Brain microvascular endothelial cell (primary cell): ENCODE data around the gene PLIN3.

ENCODE experiments used
- DNase-seq: peaks from one replicate; pipeline ENCODE4 v3.0.0-alpha.2; 2020
- H3K27ac ChIP-seq: fragments of 250-450 bp; sonication (Bioruptor Pico); 2 replicates; pipeline ENCODE4 v1.5.1; 2020; ENCODE audit warnings: mild to moderate bottlenecking, moderate library complexity
- H3K27me3 ChIP-seq: fragments of 250-450 bp; sonication (Bioruptor Pico); replicated peaks from 2 replicates; pipeline ENCODE4 v1.5.1; 2020; ENCODE audit warnings: mild to moderate bottlenecking
- H3K36me3 ChIP-seq: fragments of 250-450 bp; sonication (Bioruptor Pico); replicated peaks from 2 replicates; pipeline ENCODE4 v1.5.1; 2020; ENCODE audit warnings: mild to moderate bottlenecking
- H3K4me3 ChIP-seq: 2 replicates; pipeline ENCODE4 v1.5.1; 2011; ENCODE audit warnings: low read depth, mild to moderate bottlenecking, control low read depth, low read length, moderate library complexity
- in situ Hi-C: cut with HindIII; loops from 2 replicates; pipeline ENCODE4 v1.10.0; 2017; ENCODE audit warnings: low sequenced_read_pairs, low pct_ligation_motif_present
- TF ChIP-seq, protein P1 (sequence below): IDR thresholded peaks from 2 replicates; pipeline ENCODE4 v1.5.1; 2011; ENCODE audit warnings: low read depth, mild to moderate bottlenecking, moderate library complexity, low read length, control low read depth, inconsistent platforms; ENCODE audit errors: missing control alignments

Gene PLIN3

DNA sequence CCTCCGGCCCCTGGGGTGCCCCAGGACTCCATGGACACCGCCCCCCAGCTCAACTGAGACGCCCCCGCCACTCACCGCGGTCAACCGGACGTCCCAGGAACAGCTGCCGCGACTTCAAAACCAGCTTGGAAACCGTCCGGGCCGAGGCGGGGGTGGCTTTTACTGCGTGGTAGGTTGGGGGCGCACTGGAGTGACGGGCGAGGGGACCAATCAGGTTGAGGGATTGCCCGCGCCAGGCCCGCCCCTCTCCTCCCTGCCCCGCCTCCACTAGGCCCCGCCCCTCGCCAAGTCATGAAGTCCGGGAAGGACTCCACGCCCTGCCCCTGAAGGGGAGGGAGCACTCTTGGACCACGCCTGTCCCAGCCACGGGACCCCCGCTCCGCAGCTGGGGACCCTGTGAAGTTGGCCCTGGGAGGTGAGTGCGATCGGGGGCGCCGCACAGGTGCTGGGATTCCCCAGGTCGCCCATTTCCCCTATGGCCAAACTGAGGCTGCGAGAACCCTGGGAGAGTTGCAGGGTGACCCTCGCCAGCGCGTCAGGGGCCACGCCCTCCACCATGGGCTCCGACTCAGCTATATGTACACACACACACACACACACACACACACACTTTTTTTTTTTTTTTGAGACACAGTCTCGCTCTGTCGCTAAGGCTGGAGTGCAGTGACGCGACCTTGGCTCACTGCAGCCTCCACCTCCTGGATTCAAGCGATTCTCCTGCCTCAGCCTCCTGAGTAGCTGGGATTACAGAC lies at the start of gene PLIN3:
Gene PLIN3 (minus strand): TSS at position 134 of the 752 bp plus-strand sequence. CDS start 6,273 bp downstream, outside the sequence.
- H3K36me3 ChIP-seq = peaks cover 9% of the 10 kb centered on the region
- peak; percentile 96 for DNase-seq
- in situ Hi-C loops = no loop called here
- H3K4me3 ChIP-seq = peak within 1 kb of the TSS; percentile 79
- TF ChIP-seq, protein P1, sequence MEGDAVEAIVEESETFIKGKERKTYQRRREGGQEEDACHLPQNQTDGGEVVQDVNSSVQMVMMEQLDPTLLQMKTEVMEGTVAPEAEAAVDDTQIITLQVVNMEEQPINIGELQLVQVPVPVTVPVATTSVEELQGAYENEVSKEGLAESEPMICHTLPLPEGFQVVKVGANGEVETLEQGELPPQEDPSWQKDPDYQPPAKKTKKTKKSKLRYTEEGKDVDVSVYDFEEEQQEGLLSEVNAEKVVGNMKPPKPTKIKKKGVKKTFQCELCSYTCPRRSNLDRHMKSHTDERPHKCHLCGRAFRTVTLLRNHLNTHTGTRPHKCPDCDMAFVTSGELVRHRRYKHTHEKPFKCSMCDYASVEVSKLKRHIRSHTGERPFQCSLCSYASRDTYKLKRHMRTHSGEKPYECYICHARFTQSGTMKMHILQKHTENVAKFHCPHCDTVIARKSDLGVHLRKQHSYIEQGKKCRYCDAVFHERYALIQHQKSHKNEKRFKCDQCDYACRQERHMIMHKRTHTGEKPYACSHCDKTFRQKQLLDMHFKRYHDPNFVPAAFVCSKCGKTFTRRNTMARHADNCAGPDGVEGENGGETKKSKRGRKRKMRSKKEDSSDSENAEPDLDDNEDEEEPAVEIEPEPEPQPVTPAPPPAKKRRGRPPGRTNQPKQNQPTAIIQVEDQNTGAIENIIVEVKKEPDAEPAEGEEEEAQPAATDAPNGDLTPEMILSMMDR = no peak
- H3K27ac ChIP-seq = peak within 1 kb of the TSS; percentile 76
- H3K27me3 ChIP-seq = no peaks in the 10 kb centered on the region

DNA sequence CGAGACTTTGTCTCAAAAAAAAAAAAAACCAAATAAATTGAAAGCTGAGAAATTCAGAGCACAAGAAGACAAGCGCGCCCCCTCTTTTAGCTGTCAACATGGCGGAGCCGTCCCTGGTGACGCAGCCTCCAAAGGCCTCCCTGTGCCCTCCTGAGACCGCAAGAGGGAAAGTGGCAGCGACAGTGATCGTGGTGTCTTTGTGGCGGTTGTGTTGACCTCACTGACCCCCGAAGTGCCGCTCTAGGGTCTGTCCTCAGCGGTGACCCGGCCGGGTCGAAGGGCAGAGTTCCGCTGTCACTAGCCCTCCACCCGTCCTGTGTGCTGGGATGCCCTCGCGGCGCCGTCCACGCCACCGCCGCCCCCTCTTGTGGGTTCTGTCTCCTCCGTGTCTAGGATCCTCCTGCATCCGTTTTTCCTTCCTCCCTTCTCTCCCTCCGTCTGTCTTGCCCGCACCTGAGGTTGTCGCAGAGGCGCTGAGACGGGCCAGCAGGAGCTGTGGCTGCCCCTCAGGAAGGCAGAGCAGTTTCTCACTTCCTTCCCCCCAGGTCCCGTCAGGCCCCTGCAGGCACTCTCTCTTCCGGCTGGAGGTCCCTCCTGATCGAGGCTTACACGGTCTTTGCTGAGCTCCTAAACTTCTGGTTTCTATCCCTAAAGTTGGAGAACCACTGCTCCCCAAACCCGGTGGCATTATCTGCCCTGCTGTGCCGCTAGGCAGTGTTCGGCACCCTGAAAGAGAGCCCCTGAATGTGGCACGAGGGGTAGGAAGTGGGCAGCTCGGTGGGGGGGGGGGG lies 49.0 kb upstream of the PLIN3 start:
- Histone ChIP-seq H3K36me3 (peaks cover 5% of the 10 kb centered on the region), H3K27me3 (no peaks in the 10 kb centered on the region), H3K4me3 (no peak overlapping the region), H3K27ac (peak overlapping the region; percentile 83)
- TF ChIP-seq, protein P1 = no peak
- DNase-seq = no peak
- in situ Hi-C loops = no loop called here

DNA sequence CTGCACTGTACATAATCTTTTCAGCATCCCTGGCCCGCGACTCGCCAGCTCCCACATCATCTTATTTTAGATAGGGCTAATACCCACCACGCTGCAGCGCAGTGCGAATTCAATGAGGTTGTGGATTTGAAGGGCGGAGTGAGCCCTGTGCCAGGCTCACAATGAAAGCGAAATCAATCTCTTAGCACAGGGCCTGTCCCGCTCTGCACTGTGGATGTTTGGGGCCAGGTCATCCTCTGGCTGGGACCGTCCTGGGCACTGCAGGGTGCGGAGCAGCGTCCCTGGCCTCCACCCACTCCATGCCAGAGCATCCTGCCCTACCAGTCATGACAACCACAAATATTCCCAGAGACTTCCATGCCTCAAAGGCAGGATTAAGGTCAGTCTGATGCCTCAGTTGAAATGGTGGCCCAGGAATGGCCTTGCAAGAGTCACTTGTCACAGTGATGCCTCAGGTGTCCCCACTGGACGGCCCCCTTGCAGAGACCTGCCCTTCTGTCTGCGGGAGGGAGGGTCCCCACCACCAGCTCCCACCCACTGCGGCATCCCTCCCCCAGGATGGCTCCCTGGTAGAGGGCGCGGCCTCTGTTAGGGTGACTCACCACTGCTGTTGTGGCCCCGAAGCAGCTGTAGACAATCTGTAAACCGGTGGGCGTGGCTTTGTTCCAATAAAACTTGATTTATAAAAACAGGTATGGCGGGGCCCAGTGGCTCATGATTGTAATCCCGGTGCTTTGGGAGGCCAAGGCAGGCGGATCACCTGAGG lies 47.5 kb upstream of the PLIN3 start:
- peak; percentile 90 for DNase-seq
- in situ Hi-C loops = no loop called here
- Histone ChIP-seq H3K4me3 (no peak overlapping the region), H3K27ac (peak overlapping the region; percentile 83), H3K27me3 (no peaks in the 10 kb centered on the region), H3K36me3 (peaks cover 2% of the 10 kb centered on the region)
- TF ChIP-seq, protein P1 = no peak

- H3K36me3 ChIP-seq = no peaks in the 10 kb centered on the region
- TF ChIP-seq, protein P1 = no peak
- in situ Hi-C loops = no loop called here
- no peak for DNase-seq
- no peak overlapping the region for H3K4me3 ChIP-seq
- peak overlapping the region; percentile 83 for H3K27ac ChIP-seq
- no peaks in the 10 kb centered on the region for H3K27me3 ChIP-seq
Observed at GRCh38 chr19:4913996-4914735, 46.7 kb upstream of the PLIN3 start.
